ENCODE results near the gene SEMA4G.

Gene SEMA4G

DNA sequence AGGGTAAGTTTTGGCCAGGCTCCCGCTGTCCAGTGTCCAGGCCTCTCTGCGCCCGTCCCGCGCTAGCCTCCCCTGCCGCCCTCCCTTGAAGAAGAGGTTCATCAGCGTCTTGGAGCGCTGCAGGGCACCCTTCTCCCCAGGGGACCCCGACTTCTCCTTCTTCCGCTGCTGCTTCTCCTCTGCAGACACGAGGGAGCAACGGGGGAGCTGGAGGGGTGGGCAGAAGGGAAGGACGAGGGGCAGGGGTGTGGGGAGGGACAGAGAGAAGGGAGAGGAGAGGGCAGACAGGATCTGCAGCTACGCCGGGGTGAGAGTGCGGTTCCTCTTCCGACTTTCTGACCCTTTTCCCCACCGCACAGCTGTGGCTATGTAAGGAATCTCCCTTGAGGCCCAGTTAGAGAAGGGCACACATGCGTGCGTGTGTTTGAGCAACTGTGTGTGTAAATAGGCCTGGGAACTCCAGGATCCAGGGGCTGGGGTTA is 48.9 kb downstream of the SEMA4G start:
- Histone ChIP-seq H3K9ac (ENCODE audit: low read length) (no peak overlapping the region), H3K27ac (ENCODE audit: low read depth, low read length) (no peak overlapping the region), H3K4me3 (ENCODE audit: low read length) (no peak overlapping the region), H3K36me3 (ENCODE audit: control insufficient read depth, insufficient read depth, low read length) (no peaks in the 10 kb centered on the region), H3K4me1 (ENCODE audit: control insufficient read depth, insufficient read depth, low read length) (peaks cover 5% of the 10 kb centered on the region), H3K27me3 (ENCODE audit: control insufficient read depth, insufficient read depth, low read length) (peaks cover 5% of the 10 kb centered on the region)

- no peak overlapping the region for H3K9ac ChIP-seq (ENCODE audit: low read length)
- no peak overlapping the region for H3K4me3 ChIP-seq (ENCODE audit: low read length)
- no peaks in the 10 kb centered on the region for H3K36me3 ChIP-seq (ENCODE audit: control insufficient read depth, insufficient read depth, low read length)
Observed at GRCh38 chr10:101018600-101019439, 49.5 kb downstream of the SEMA4G start.

More at GRCh38 chr10:101018600-101019439, 49.5 kb downstream of the SEMA4G start:
- Histone ChIP-seq H3K27ac (ENCODE audit: low read depth, low read length) (no peak overlapping the region), H3K4me1 (ENCODE audit: control insufficient read depth, insufficient read depth, low read length) (peaks cover 3% of the 10 kb centered on the region), H3K27me3 (ENCODE audit: control insufficient read depth, insufficient read depth, low read length) (peaks cover 5% of the 10 kb centered on the region)

All from rectal smooth muscle tissue (tissue), 1 donor.